Astrocyte of the cerebellum (primary cell): ENCODE results near the gene WASF2.

Experiments
- DNase-seq: peaks from one replicate; pipeline ENCODE4 v3.0.0-alpha.2; 2011; ENCODE audit warnings: low read depth
- H3K4me3 ChIP-seq: 2 replicates; pipeline ENCODE4 v1.5.1; 2011; ENCODE audit warnings: mild to moderate bottlenecking, low read depth, low read length, moderate library complexity
- in situ Hi-C: cut with HindIII; loops from 2 replicates; pipeline ENCODE4 v1.10.0; 2017; ENCODE audit warnings: low sequenced_read_pairs
- TF ChIP-seq, protein P1 (sequence below): IDR thresholded peaks from 2 replicates; pipeline ENCODE4 v1.5.1; 2012; ENCODE audit warnings: low read length, low read depth, moderate library complexity, mild to moderate bottlenecking; ENCODE audit errors: missing control alignments

Gene WASF2

GRCh38 chr1:27367160-27367650 lies 122.8 kb downstream of the WASF2 start:
- no peak for DNase-seq
- peak overlapping the region; percentile 60 for H3K4me3 ChIP-seq
- TF ChIP-seq, protein P1, sequence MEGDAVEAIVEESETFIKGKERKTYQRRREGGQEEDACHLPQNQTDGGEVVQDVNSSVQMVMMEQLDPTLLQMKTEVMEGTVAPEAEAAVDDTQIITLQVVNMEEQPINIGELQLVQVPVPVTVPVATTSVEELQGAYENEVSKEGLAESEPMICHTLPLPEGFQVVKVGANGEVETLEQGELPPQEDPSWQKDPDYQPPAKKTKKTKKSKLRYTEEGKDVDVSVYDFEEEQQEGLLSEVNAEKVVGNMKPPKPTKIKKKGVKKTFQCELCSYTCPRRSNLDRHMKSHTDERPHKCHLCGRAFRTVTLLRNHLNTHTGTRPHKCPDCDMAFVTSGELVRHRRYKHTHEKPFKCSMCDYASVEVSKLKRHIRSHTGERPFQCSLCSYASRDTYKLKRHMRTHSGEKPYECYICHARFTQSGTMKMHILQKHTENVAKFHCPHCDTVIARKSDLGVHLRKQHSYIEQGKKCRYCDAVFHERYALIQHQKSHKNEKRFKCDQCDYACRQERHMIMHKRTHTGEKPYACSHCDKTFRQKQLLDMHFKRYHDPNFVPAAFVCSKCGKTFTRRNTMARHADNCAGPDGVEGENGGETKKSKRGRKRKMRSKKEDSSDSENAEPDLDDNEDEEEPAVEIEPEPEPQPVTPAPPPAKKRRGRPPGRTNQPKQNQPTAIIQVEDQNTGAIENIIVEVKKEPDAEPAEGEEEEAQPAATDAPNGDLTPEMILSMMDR, result no peak
- in situ Hi-C loops, result no loop called here

GRCh38 chr1:27366411-27367159 lies 123.4 kb downstream of the WASF2 start, which contains the start of gene MAP3K6:
Gene MAP3K6, minus strand, starts transcription at chr1:27366961. Its CDS starts 364 bp downstream, at chr1:27366597.
- in situ Hi-C loops, result no loop called here

DNA sequence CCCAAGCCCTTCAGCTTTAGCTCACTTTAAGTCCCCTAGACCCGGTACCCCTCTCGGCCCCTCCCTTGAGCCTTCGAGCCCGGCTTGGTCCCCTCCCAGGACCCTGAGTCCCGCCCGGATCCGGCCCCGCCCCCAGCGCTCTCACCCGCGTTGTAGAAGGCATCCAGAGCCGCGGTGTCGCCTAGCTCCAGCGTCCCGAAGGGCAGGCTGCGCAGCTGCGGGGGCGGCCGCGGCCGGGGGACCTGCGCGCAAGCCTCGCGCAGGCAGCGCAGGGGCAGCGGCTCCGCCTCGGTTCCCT lies 123.9 kb downstream of the WASF2 start:
- in situ Hi-C loops, result no loop called here
- peak overlapping the region; percentile 60 for H3K4me3 ChIP-seq
- TF ChIP-seq, protein P1, result no peak
- no peak for DNase-seq

More at GRCh38 chr1:27366411-27367159, 123.4 kb downstream of the WASF2 start, which contains the start of gene MAP3K6:
- TF ChIP-seq, protein P1, result peak; percentile 44
- H3K4me3 ChIP-seq, result peak within 1 kb of the TSS; percentile 60
- peak; percentile 23 for DNase-seq

DNA sequence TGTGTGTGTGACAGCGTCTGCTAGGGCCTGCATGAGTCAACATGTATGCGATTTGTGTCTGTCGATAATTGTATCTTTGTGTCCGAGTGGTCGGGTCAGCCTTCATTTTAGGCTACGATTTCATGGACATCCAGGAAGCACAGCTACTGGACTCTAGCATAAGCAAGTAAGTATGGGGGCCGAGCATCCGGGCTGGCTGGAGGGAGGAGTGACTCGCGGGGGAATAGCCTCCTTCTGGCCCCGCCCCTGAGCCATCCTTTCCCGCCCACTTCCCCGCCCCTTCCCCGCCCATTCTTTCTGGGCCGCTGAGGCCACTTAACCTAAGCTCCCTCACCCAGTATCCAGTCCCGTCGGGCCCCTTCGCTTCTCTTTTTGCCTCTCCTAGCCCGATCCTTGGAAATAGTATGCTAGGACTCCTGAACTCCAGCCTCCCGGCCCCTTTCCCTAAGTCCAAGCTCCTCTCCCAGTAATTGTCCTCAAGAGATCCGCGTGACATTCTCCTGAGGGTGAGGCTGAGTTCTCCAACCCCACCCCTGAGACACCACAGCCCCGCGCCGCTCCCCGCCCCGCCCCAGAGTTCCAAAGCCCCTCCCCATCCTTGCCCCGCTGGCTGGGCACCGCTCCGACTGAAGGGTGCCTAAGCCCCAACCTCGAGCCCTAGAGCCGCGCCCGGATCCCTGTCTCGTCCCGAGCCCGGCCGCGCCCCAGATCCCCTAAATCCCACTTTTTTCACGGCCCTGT lies 124.4 kb downstream of the WASF2 start:
- peak; percentile 68 for DNase-seq
- TF ChIP-seq, protein P1, result no peak
- H3K4me3 ChIP-seq, result peak overlapping the region; percentile 60
- in situ Hi-C loops, result no loop called here

DNA sequence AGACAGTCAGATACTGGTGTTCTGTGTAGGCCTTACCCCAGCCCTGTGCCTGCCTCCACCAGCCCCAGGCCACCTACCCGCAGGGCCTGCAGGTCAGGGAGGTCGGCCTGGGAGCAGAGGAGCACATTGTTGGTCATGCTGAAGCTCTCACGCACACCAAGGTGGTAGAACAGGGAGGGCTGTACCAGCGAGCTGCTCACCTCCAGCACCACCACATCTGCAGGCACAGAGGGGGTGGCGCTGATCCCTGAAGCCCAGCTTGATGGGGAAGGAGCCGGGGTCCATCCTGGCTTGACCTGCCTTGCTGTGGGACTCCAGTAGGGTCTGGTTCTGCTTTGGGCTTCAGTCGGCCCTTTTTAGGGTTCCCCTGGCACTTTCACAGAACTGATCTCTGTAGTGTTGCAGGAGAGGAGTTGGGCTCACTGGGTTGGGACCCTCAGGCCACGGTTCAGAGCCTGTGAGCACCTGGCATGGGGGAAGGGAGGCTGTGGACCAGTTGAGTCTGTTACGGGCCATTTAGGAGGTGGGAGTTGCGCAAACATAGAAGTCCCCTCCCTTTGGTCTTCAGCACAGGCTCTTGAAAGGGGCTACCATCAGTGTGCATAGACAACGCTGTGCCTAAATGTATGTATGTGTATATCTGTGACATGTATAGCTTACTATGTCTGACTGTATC lies 125.1 kb downstream of the WASF2 start:
- no peak for DNase-seq
- H3K4me3 ChIP-seq, result peak overlapping the region; percentile 60
- TF ChIP-seq, protein P1, result no peak
- in situ Hi-C loops, result no loop called here
